A549 (cell line): ENCODE data around the gene ZNF362. TPM values are rescaled to one million over a fixed set of nuclear protein-coding genes. Genes with fewer than 3 reads are reported as not detected.
A peak's percentile ranks its signal among the peaks of the same experiment; 100 is the strongest.

ENCODE experiments used
- ATAC-seq, 2 experiments: fragments of 200-7000 bp in 1 of 2; fragments of >200 bp in 1 of 2; cut with Nextera tagmentation in 1 of 2; cut with Tn5 transposase in 1 of 2; 3 replicates each; pipeline versions ENCODE4 v1.8.0 to v1.9.1; 2018 to 2020; ENCODE audit warnings: mild to moderate bottlenecking in 1 of 2, moderate library complexity in 1 of 2
- CTCF ChIA-PET: fragments of 300-600 bp; sonication (Branson Sonifier 250); formaldehyde crosslinking; extraction: SDS; loops from one replicate; lab custom pipeline; 2021; ENCODE audit warnings: antibody characterized with exemption, inconsistent platforms; lab: Yijun Ruan, JAX
- POLR2A ChIA-PET: fragments of 350-600 bp; formaldehyde crosslinking; extraction: SDS; loops from one replicate; lab custom pipeline; 2021; ENCODE audit warnings: antibody characterized with exemption, inconsistent platforms; lab: Yijun Ruan, JAX
- DNase-seq, 2 experiments: peaks; one replicate each; pipeline versions ENCODE4 v3.0.0 to v3.0.0-alpha.2; 2011 to 2016; ENCODE audit warnings: low read depth in 1 of 2, low spot score in 1 of 2
- FAIRE-seq: peaks from 2 replicates; lab custom pipeline; 2011; peaks lifted over from hg19 to GRCh38; lab: Jason Lieb, UNC
- H3K27ac ChIP-seq, 2 experiments: fragments of >200 bp; sonication (Bioruptor Twin); formaldehyde crosslinking; 3 replicates each; pipeline ENCODE4 v1.5.1; 2016 to 2017
- H3K4me1 ChIP-seq: fragments of >200 bp; sonication (Bioruptor Twin); formaldehyde crosslinking; 3 replicates; pipeline ENCODE4 v1.6.1; 2016
- H3K4me2 ChIP-seq: fragments of >200 bp; sonication (Bioruptor Twin); formaldehyde crosslinking; 3 replicates; pipeline ENCODE4 v1.6.1; 2016
- H3K4me3 ChIP-seq: fragments of >200 bp; sonication (Bioruptor Twin); formaldehyde crosslinking; 3 replicates; pipeline ENCODE4 v1.5.1; 2016
- H3K9me3 ChIP-seq: fragments of >200 bp; sonication (Bioruptor Twin); formaldehyde crosslinking; 3 replicates; pipeline ENCODE4 v1.6.1; 2016
- CBX2 ChIP-seq: fragments of 200-600 bp; sonication (generic); IDR thresholded peaks from 2 replicates; pipeline ENCODE4 v1.6.1; 2016; ENCODE audit warnings: low read depth, mild to moderate bottlenecking, borderline replicate concordance
- EHF ChIP-seq: fragments of 250-450 bp; sonication (Bioruptor Pico); IDR thresholded peaks from 2 replicates; pipeline ENCODE4 v1.5.0; 2020; ENCODE audit warnings: mild to moderate bottlenecking
- EHMT2 ChIP-seq: fragments of 200-600 bp; sonication (generic); IDR thresholded peaks from 2 replicates; pipeline ENCODE4 v1.6.1; 2016; ENCODE audit warnings: antibody characterized with exemption, low read depth, mild to moderate bottlenecking, moderate library complexity
- ESRRA ChIP-seq: fragments of 150-350 bp; IDR thresholded peaks from 2 replicates; pipeline ENCODE4 v1.6.1; 2014; ENCODE audit warnings: mild to moderate bottlenecking, low read length, borderline replicate concordance
- FOSL2 ChIP-seq, 2 experiments: fragments of 450-650 bp in 1 of 2; fragments of >200 bp in 1 of 2; sonication (Bioruptor Twin) in 1 of 2; formaldehyde crosslinking; IDR thresholded peaks; 2 replicates each; pipeline versions ENCODE4 v1.5.0 to v1.6.1; 2016 to 2020; ENCODE audit warnings: mild to moderate bottlenecking in 1 of 2, moderate library complexity in 1 of 2
- GATA3 ChIP-seq: IDR thresholded peaks from 2 replicates; pipeline ENCODE4 v1.6.1; 2012; ENCODE audit warnings: borderline replicate concordance
- HOXB13 ChIP-seq: fragments of 250-450 bp; sonication (Bioruptor Pico); IDR thresholded peaks from 2 replicates; pipeline ENCODE4 v1.5.0; 2020; ENCODE audit warnings: low read depth, mild to moderate bottlenecking, moderate library complexity
- KDM1A ChIP-seq: fragments of 200-600 bp; sonication (generic); IDR thresholded peaks from 2 replicates; pipeline ENCODE4 v1.6.1; 2016; ENCODE audit warnings: low read depth, mild to moderate bottlenecking
- MAFK ChIP-seq: fragments of 450-650 bp; IDR thresholded peaks from 2 replicates; pipeline ENCODE4 v1.6.1; 2014; ENCODE audit not compliant: partially characterized antibody
- POLR2A ChIP-seq: IDR thresholded peaks from 2 replicates; pipeline ENCODE4 v1.6.1; 2012; ENCODE audit warnings: mild to moderate bottlenecking, low read length
- RAD21 ChIP-seq, 2 experiments: fragments of >200 bp in 1 of 2; sonication (Bioruptor Twin) in 1 of 2; formaldehyde crosslinking in 1 of 2; IDR thresholded peaks in 1 of 2; conservative IDR thresholded peaks in 1 of 2; 2 replicates in 1 of 2; 3 replicates in 1 of 2; pipeline ENCODE4 v1.6.1; 2012 to 2018; ENCODE audit warnings: inconsistent platforms in 1 of 2
- RARB ChIP-seq: fragments of 250-450 bp; sonication (Bioruptor Pico); IDR thresholded peaks from 2 replicates; pipeline ENCODE4 v1.8.0; 2021; ENCODE audit warnings: mild to moderate bottlenecking, moderate library complexity
- RNF2 ChIP-seq: fragments of 200-600 bp; sonication (generic); IDR thresholded peaks from 2 replicates; pipeline ENCODE4 v1.6.1; 2016; ENCODE audit warnings: low read depth, mild to moderate bottlenecking, antibody characterized with exemption, moderate library complexity, borderline replicate concordance
- ZC3H11A ChIP-seq: fragments of 450-650 bp; IDR thresholded peaks from 2 replicates; pipeline ENCODE4 v1.6.1; 2014; ENCODE audit warnings: antibody characterized with exemption, mild to moderate bottlenecking
- WGBS: methylation state at CpG from one replicate; pipeline ENCODE4 v1.1.6; 2017; ENCODE audit errors: missing lambda C conversion rate; 5-methylcytosine and 5-hydroxymethylcytosine counted together
- polyA plus RNA-seq, 4 experiments: library from polyadenylated mRNA; depleted of rRNA in 3 of 4; stranded (reverse); fragments of >200 nt; fragmentation: RNase III in 1 of 4; extraction: RNeasy Plus Mini Kit Qiagen cat#74134 plus additional on column Dnase treatment in 1 of 4; gene quantifications; 2 replicates in 3 of 4; 3 replicates in 1 of 4; pipeline ENCODE4 v1.2.3, GENCODE V29; 2011 to 2017
- TF ChIP-seq, protein P1 (sequence below): fragments of 250-450 bp; sonication (Bioruptor Pico); IDR thresholded peaks from 2 replicates; pipeline ENCODE4 v1.5.0; 2020; ENCODE audit warnings: low read depth, mild to moderate bottlenecking, moderate library complexity
- TF ChIP-seq, protein P2 (sequence below): fragments of >200 bp; sonication (Bioruptor Twin); formaldehyde crosslinking; IDR thresholded peaks from 3 replicates; pipeline ENCODE4 v1.6.1; 2016
- TF ChIP-seq, protein P3 (sequence below): IDR thresholded peaks from 2 replicates; pipeline ENCODE4 v1.6.1; 2012
- TF ChIP-seq, protein P4 (sequence below): fragments of 200-600 bp; sonication (generic); IDR thresholded peaks from 2 replicates; pipeline ENCODE4 v1.6.1; 2016; ENCODE audit warnings: antibody characterized with exemption, mild to moderate bottlenecking, moderate library complexity

ZNF362 gene
- polyA plus RNA-seq, 2 of the 4 experiments (the other 2 are of a cell fraction), result 4.8 to 7.9 TPM

DNA sequence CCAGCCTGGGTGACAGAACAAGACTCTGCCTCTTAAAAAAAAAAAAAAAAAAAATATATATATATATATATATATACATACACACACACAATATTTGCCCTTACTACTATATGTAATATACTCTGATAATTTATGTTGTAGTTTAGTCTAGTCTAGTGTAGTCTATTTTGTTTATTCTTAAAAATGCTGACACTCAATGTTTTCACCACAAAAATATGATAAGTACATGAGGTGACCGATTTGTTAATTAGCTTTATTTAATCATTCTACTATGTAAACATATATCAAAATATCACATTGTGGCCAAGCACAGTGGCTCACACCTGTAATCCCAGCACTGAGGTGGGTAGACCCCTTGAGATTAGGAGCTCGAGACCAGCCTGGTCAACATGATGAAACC is 19.8 kb upstream of the ZNF362 start:
- TF ChIP-seq FOSL2 (IDR thresholded peaks at IDR 0.05) (no peak), FOSL2 (CRISPR knock-in tag; IDR thresholded peaks at IDR 0.05) (no peak), MAFK (peak; percentile 55), EHF (no peak)
- TF ChIP-seq, protein P1, sequence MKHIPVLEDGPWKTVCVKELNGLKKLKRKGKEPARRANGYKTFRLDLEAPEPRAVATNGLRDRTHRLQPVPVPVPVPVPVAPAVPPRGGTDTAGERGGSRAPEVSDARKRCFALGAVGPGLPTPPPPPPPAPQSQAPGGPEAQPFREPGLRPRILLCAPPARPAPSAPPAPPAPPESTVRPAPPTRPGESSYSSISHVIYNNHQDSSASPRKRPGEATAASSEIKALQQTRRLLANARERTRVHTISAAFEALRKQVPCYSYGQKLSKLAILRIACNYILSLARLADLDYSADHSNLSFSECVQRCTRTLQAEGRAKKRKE (CRISPR knock-in tag), result no peak
- TF ChIP-seq, protein P2, sequence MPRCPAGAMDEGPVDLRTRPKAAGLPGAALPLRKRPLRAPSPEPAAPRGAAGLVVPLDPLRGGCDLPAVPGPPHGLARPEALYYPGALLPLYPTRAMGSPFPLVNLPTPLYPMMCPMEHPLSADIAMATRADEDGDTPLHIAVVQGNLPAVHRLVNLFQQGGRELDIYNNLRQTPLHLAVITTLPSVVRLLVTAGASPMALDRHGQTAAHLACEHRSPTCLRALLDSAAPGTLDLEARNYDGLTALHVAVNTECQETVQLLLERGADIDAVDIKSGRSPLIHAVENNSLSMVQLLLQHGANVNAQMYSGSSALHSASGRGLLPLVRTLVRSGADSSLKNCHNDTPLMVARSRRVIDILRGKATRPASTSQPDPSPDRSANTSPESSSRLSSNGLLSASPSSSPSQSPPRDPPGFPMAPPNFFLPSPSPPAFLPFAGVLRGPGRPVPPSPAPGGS, result no peak
- POLR2A ChIA-PET, result no interaction called here
- no peak for FAIRE-seq

DNA sequence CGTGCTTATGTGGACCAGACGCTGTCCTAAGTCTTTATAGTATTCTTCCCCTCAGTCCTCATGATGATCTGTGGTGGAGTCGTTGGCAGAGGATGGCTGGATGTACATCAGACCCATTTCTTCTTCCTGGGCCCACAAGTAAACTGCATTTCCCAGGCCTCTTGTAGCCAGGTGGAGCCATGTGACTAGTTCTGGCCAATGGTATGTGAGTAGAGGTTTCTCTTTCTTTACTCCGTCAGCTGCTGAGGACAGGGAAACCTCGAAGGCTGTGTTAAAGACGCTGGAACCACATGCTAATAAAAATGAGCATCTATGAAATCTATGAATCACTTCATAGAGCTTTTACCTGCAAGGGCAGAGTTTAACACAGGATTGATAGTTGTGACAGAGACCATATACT is 18.7 kb upstream of the ZNF362 start:
- Histone ChIP-seq H3K4me1 (no peaks in the 10 kb centered on the region), H3K27ac (no peak overlapping the region), H3K4me2 (no peak overlapping the region), H3K4me3 (no peak overlapping the region), H3K9me3 (no peaks in the 10 kb centered on the region)
- ATAC-seq, result no peak
- ChIA-PET POLR2A (no interaction called here), CTCF (interaction anchor here (1.4 kb wide), 1 partner anchor 232 kb away, joined by 3 read pairs; no protein-coding TSS in a partner anchor)
- no peak for FAIRE-seq
- TF ChIP-seq RAD21 (conservative IDR thresholded peaks at IDR 0.05 in 1 of 2, IDR thresholded peaks at IDR 0.05 in 1 of 2), result no peak
- no peak for TF ChIP-seq CBX2
- TF ChIP-seq GATA3, result no peak
- no peak for TF ChIP-seq RARB (CRISPR knock-in tag)
- TF ChIP-seq ESRRA, result no peak
- TF ChIP-seq KDM1A, result no peak
- TF ChIP-seq ZC3H11A, result no peak
- no peak for TF ChIP-seq HOXB13 (CRISPR knock-in tag)
- TF ChIP-seq RNF2, result no peak
- TF ChIP-seq, protein P3, sequence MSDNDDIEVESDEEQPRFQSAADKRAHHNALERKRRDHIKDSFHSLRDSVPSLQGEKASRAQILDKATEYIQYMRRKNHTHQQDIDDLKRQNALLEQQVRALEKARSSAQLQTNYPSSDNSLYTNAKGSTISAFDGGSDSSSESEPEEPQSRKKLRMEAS, result no peak
- TF ChIP-seq, protein P4, sequence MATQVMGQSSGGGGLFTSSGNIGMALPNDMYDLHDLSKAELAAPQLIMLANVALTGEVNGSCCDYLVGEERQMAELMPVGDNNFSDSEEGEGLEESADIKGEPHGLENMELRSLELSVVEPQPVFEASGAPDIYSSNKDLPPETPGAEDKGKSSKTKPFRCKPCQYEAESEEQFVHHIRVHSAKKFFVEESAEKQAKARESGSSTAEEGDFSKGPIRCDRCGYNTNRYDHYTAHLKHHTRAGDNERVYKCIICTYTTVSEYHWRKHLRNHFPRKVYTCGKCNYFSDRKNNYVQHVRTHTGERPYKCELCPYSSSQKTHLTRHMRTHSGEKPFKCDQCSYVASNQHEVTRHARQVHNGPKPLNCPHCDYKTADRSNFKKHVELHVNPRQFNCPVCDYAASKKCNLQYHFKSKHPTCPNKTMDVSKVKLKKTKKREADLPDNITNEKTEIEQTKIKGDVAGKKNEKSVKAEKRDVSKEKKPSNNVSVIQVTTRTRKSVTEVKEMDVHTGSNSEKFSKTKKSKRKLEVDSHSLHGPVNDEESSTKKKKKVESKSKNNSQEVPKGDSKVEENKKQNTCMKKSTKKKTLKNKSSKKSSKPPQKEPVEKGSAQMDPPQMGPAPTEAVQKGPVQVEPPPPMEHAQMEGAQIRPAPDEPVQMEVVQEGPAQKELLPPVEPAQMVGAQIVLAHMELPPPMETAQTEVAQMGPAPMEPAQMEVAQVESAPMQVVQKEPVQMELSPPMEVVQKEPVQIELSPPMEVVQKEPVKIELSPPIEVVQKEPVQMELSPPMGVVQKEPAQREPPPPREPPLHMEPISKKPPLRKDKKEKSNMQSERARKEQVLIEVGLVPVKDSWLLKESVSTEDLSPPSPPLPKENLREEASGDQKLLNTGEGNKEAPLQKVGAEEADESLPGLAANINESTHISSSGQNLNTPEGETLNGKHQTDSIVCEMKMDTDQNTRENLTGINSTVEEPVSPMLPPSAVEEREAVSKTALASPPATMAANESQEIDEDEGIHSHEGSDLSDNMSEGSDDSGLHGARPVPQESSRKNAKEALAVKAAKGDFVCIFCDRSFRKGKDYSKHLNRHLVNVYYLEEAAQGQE, result no peak
- no peak for TF ChIP-seq EHMT2
- TF ChIP-seq POLR2A, result no peak
- no peak for DNase-seq
- 75% methylated on average over 6 of the region's 6 CpGs for WGBS

More for the DNA sequence above, 19.8 kb upstream of the ZNF362 start:
- CTCF ChIA-PET, result interaction anchor here (1.4 kb wide), 1 partner anchor 233 kb away, joined by 3 read pairs; no protein-coding TSS in a partner anchor
- no peak overlapping the region for H3K4me3 ChIP-seq
- ATAC-seq (no peak), DNase-seq (no peak)
- no peak overlapping the region for H3K4me2 ChIP-seq
- H3K4me1 ChIP-seq, result no peaks in the 10 kb centered on the region
- no peaks in the 10 kb centered on the region for H3K9me3 ChIP-seq
- no peak overlapping the region for H3K27ac ChIP-seq
- WGBS, result 44% methylated on average over 2 of the region's 2 CpGs
